GM12873 (cell line): Measurements from ENCODE around the gene COL17A1.
A peak's percentile ranks its signal among the peaks of the same experiment; 100 is the strongest.

Experiments used
- TF ChIP-seq, protein P1 (sequence below): IDR thresholded peaks from 2 replicates; pipeline ENCODE4 v1.5.1; 2012; ENCODE audit warnings: low read depth, mild to moderate bottlenecking, moderate library complexity, low read length, control low read depth; ENCODE audit not compliant: insufficient read depth; ENCODE audit errors: missing control alignments

COL17A1 gene

DNA sequence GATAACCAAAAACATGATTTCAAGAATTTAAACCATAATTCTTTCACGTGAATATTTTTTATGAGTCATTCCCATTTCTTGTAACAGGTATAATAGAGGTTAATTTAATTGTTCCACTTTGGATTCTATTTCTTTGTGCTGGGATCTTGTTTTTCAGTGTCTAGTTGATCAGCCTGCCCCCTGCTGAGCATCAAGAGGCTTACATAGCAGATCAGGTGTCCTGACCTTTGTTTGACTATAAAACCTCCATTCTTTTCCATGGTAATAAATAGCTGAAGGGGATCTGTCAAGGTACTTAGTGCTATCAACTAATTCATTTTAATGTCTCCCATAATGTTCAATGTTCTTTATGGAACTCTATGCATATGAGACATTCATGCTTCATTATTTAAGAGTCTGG, 4.9 kb downstream of the COL17A1 start:
- TF ChIP-seq, protein P1, sequence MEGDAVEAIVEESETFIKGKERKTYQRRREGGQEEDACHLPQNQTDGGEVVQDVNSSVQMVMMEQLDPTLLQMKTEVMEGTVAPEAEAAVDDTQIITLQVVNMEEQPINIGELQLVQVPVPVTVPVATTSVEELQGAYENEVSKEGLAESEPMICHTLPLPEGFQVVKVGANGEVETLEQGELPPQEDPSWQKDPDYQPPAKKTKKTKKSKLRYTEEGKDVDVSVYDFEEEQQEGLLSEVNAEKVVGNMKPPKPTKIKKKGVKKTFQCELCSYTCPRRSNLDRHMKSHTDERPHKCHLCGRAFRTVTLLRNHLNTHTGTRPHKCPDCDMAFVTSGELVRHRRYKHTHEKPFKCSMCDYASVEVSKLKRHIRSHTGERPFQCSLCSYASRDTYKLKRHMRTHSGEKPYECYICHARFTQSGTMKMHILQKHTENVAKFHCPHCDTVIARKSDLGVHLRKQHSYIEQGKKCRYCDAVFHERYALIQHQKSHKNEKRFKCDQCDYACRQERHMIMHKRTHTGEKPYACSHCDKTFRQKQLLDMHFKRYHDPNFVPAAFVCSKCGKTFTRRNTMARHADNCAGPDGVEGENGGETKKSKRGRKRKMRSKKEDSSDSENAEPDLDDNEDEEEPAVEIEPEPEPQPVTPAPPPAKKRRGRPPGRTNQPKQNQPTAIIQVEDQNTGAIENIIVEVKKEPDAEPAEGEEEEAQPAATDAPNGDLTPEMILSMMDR = peak; percentile 50

DNA sequence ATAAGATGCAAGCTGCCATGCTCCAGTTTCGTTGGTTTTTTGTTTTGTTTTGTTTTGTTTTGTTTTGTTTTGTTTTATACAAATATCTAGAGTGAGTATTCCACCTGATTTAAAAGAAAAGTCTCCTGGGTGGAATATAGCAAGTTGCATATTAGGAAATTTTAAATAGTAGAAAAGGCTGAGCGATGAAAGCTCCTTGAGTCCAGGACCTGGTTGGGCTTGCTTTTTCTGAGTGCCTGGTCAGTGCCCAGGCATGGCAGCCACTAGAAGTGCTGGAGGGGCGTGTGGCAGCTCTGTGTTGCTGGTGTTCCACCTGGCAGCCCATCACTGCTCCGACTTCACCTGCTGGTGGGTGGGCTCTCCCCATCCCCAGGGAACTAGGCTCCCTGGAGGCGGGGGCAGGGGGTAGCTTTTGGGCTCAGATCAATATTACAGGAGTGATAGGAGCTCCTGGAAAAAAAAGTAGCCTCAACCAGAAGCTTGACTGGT, 8.0 kb downstream of the COL17A1 start:
- TF ChIP-seq, protein P1 = no peak

DNA sequence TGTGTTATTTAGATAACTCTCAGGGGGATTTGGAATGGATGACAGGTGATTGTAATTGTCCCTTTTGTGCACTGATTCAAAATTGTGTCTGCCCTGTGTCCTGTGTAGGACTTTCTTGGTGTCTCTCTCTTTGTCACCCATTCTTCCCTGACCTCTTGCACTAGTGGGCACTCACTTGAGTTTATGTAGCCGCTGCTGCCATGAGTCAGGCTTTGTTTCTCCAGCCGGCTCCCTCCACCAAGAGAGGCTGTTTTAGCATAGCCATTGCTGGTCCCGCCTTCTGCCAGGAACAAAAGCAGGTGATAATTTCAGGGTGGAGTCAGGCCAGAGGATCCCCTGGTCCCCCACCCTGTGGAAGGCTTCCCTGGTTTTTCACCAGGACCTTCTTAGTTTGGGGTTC, 8.4 kb downstream of the COL17A1 start:
- TF ChIP-seq, protein P1 = no peak

DNA sequence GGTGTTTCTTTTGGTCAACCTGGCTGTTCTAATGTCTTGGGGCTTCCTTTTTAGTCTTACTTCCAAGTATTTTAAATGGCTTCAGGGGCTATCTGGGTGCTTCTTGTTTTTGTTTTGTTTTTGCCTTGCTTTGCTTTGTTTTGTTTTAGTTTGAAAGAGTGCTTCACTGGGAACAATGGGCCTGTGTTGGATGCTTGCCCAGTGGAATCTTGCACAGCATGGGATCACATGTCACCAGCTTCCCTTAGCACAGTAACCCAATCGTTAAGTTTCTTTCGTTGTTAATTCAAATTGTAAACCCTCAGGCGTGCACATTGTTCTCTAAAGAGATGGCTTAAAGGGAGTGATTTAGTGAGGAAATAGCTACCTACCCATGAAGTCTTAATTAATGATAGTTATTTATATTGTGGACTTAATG, 8.9 kb downstream of the COL17A1 start:
- TF ChIP-seq, protein P1 = no peak

DNA sequence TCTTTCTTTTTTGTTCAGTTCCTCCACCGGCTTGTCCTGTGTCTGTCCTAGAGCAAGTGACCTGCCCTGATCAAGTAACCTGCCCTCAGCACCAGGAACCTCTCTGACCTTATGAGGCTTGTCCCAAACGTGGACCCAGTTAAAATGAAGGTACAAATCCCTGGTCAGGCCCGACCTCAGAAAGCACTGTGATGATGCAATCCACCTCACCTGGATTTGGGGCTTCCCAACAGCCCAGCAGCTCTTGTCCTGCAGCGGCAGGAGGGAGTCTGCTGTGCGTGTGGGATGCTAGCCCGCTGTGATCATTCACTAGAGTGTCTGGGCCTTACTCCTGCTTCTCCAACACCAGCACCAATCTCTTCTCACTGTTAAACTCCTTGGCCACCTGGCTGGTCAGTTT, 11.2 kb downstream of the COL17A1 start:
- TF ChIP-seq, protein P1 = no peak

DNA sequence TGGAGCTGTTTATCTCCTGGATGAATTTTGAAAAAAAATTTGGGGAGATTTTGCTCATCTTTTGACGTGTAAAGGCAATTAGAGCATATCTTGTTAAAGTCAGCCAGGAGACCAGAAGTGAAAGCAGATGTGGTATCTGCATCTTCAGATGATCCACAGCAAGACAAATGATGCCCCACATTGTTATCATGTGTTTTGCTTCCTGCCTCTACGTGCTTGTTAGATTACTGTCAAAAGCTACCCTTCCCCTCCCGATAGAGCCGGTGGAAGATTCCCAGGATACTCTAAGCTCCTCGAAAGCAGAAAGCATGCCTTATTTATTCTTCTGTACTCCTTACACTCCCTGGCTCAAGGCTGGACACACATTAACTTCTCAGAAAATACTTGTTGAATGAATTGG, 12.9 kb downstream of the COL17A1 start:
- TF ChIP-seq, protein P1 = no peak

DNA sequence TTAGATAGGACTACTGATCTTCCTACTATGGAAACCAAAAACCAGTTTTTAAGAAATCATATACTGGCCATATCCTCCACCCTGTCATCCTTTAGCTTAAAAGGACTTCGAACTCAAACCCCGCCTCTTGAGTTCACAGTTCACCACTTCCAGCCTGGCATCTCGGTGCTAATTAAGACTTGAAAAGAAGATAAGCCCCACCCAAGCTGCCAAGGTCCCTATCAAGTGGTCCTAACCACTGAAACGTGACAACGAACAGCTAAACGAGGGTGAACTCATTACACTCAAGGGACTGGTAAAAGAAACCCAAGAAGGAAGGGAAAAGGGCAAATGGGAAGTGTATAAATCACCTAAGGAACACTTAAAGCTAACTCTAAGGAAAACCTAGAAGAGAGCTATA, 16.1 kb downstream of the COL17A1 start:
- TF ChIP-seq, protein P1 = no peak
